Activated T-cell treated with anti-CD3 and anti-CD28 coated beads for 48 hours (primary cell): ENCODE data around the gene COIL.

Experiments used
- DNase-seq: peaks from one replicate; pipeline ENCODE4 v3.0.0-alpha.2; 2020; ENCODE audit warnings: low read depth

Gene COIL

DNA sequence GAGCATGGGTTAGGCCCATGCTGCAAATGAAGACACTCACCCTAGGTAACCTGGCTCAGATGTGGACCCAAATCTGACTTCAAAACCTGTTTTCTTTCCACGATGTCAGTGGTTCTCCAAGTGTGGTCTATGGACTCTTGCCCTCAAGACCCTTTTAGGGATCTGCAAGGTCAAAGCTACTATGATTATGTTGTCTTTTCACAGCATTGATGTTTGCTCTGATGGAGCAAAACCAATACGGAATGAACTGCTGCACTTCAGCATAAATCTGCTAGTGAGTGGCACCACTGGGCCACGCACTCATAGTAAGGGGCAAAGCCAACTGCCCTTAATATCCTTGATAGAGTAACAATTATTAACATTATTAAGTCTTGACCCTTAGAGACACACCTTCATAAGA lies 25.4 kb downstream of the COIL start:
- DNase-seq, result no peak

DNA sequence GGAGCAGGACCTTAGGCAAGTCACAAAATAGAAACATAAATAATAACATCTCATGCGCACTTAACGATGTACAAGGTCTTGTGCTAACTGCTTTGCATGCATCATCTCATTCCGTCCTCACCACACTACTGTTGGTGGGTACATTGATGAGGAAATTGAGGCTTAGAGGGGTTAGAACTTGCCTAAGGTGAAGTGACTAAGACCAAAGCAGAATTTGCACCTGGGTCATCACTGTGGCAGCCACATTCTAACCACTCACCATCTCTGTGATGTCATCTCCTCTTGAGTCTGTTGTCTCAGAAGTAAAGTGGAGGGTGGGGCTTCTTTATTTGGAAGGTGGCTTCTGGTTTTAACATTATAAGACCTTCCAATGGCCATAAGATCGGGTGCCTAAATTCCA lies 26.6 kb downstream of the COIL start:
- no peak for DNase-seq

DNA sequence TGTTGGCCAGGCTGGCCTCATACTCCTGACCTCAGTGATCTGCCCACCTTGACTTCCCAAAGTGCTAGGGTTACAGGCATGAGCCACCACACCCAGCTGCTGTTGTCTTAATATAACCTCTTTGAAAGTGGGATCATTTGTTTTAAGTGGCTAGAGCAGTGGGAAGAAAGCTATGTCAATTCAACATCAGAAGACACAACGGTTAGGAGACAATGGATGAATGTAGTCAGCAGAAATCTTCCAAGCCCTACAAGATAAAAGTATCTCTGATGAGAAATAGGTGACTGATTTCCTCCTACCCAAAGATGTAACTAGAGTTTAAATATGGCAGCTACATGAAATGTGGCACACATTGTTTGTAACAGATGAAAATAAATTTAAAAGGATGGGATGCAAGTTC lies 27.0 kb downstream of the COIL start:
- no peak for DNase-seq

DNA sequence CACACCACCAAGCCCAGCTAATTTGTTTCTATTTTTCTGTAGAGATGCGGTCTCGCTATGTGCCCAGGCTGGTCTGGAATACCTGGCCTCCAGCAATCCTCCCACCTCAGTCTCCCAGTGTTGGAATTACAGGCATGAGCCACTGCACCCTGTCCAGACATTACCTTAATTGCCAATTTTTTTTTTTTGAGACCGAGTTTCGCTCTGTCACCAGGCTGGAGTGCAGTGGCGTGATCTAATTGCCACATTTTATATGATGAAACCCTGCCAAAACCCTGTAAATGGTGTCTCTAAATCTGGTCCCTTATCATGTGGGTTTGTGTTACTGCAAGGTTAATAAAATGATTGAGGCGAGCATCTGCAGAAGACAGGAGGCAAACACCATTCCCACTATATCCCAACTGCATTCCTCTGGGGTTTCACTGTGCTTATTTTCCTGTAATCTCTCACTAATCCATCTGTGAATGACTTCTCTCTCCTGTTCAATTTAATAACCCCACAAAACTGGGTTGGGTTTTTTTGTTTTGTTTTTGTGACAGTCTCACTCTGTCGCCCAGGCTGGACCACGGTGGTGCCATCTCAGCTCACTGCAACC lies 27.6 kb downstream of the COIL start:
- DNase-seq, result no peak

DNA sequence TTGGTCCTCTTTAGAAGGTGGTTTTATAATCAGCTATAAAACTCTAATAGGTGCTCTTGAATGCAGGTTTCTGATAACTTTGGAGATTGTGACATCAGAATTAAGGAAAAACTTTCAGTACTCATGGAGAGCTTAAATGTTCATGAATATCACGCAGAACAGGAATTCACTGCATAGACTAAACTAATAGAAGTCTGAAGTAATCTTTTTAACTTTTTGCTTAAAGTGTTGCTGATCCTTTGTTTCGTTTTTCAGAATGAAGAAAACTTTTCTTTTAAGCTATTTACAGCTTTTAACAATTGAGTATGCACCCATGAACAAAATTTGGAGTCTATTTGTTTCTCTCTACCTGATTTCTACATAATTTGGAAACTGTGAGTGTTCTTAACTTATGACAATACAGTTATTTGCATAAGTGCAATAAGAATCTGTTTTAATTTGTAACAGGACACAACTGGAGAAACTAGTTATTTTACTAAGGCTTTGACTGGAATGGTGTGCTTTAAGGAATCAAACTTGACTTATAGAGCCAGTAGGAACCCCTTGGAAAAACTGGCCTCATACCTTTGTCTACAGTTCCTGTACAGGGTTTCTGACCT lies 30.0 kb downstream of the COIL start:
- DNase-seq, result no peak

DNA sequence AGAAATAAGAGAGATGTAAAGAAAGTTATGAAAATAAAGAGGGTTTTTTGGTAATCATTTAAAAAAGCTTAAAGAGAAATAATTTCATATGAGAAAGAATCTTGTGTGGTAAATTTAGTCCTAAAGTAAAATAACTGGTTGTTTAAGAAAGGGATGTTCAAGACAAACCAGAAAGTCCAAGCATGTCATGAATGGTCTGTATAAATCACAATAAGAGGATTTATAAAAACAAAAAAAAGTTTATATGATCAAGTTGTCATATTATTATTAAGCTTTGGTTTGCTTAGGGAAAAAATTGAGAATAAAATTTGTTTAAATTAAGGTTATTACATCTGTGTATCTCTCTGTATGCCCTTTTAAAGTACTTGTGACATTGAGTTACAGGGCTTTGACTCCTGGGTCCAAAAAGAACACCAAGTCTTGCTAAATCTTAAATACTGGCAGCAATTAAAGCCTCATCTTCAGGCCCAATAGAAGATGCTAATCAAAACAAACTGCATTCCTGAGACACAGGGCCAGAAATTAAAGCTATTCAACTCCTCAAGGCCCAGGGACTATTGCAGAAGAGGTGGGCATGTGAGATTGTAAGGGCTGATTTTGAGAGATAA lies 31.4 kb downstream of the COIL start:
- no peak for DNase-seq

DNA sequence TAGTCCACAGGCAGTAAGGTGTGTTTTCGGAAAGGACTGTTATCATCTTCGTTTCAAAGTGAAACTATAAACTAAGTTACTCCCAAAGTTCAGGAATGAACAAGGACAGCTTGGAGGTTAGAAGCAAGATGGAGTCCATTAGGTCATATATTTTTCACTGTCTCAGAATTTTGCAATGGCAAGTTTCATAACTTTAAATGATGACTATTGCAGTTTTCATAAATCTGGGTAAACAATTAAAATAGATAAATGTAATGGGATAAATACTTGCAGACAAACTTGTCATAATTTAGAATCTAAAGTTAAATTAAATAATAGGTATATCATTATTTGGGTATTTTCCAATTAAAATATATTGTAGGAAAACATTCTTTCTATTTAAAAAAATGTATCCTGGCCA lies 32.3 kb downstream of the COIL start:
- no peak for DNase-seq

DNA sequence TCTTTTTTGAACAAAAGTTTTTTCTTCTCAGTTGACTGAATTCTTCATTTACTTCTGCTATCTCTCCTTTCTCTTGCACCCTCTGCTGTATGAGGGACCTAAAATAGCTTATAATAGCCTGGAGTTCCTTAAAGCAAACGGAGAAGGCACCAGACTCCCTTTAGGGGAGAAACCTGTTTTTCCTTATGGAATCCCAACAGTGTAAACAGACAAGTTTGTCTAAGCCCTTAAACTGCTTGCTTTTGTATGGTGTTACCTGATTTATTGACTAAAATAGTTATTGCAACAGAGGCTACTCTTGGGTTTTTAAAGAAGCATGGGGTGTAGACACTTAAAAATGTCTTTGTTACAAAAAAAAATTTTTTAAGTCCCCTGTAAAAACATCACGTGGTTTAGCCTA lies 34.1 kb downstream of the COIL start:
- no peak for DNase-seq

DNA sequence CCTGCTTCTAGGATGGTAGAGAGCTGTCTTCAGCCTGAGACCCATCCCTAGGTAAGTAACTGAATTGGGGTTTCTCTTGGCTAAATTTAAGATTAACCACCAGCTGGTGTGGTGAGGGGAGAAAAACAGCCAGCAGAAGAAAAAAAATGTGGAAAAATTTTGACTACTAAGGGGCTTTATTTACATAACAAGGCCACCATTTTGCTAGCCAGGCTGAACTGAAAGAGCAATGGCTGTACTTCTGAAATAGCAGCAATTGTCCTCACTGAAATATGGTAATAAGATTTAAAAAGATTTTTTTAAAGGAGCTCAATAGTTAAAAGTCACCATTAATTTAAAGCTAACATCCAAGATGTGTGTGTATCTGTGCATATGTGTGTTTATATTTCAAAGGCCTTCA lies 34.6 kb downstream of the COIL start:
- DNase-seq, result no peak

DNA sequence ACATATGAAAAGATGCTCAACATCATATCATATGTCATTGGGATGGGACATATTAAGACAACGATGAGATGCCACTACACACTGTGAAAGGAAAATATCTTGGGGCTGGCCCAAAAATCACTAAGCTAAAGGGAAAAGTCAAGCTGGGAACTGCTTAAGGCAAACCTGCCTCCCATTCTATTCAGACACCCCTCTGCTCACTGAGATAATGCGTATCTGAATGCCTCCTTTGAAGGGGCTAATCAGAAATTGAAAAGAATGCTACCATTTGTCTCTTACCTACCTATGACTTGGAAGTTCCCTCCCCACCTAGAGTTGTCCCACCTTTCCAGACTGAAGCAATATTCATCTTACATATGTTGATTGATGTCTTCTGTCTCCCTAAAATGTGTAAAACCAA lies 35.8 kb downstream of the COIL start:
- no peak for DNase-seq

DNA sequence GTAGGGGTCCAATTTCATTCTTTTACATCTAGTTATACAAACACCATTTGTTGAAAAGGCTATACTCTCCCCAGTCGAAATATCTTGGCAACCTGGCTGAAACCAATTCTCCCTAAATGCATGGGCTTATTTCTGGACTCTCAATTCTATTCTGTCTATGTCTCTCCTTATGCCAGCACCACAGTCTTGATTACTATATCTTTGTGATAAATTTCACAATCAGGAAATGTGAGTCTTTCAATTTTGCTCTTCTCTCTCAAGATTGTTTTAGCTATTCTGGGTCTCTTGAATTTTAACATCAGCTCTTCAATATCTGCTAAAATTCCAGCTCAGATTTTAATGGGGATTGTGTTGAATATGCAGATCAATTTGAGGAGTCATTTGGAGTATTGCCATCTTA lies 41.1 kb downstream of the COIL start:
- DNase-seq, result no peak

DNA sequence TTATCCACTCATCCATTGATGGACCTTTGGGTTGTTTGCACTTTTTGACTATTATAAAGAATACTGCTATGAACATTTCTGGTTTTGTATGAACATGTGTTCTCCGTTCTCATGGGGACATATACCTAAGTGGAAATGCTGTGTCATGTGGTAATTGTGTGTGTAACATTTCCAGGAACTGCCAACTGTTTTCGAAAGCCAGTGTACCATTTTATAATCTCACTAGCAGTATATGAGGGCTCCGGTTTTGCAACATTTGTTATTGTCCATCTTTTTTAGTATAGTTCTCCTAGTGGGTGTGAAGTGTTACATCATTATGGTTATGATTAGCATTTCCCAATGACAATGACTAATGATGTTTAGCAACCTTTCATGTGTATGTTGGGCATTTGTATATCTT lies 41.9 kb downstream of the COIL start:
- no peak for DNase-seq

DNA sequence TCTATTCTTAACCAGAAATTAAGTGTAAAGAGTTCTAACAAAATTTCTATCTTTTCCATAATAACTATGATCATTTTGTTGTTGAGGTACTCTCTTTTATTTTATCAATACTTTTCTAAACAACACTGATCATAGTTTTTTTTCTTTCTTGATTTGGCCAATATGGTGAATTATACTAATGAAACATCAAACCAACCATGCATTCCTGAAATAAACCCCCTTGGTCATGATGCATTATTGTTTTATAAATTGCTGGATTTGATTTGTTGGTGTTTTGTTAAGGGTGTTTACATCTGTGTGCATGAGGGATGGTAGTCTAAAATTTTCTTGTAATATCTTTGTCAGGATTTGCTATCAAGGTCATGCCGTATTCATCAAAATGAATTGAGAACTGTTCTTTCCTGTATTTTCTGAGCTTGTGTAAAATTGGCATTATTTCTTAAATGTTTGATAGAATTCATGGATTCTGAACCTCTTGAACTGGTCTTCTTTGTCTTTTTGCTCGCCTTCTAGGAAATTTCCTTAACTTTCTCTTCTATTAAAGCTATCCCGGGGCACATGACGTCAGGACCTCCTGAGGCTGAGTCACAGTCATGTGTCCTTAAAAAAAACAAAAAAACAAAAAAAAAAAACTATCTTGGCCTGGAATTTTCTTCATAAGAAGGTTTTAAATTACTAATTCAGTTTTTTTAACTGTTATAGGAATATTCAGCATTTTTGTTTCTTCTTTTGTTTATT lies 43.1 kb downstream of the COIL start:
- DNase-seq, result no peak

DNA sequence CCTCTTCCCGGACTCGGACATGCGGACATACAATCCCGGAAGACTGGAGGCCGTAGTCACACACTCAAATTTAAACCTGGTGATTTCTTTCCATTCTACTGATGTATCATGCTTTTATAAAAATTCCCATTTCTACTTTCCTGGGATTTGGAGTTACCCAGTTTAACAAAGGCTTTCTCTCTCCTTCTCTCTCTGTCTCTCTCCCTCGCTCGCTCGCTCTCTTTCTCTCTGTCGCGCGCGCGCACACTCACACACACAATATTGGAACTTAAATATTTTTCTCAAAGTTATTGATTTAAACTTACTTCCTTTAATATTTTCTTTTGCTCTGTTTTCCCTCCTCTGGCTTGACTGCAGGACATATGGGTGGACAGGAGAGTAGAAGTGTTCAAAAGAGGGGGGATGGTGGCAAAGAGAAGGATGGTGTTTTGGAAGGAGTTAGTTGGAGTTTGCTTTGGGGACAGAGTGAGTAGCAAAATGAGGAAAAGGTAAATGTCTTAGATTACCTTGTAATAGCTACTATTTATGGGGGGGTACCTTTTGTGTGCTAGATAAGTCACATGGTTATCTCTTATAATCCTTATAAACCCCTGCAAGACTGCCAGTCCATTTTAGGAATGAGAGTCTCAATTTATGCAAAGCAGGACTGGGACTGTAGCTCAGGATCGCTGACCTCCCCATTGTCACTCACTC lies 46.1 kb downstream of the COIL start:
- no peak for DNase-seq

DNA sequence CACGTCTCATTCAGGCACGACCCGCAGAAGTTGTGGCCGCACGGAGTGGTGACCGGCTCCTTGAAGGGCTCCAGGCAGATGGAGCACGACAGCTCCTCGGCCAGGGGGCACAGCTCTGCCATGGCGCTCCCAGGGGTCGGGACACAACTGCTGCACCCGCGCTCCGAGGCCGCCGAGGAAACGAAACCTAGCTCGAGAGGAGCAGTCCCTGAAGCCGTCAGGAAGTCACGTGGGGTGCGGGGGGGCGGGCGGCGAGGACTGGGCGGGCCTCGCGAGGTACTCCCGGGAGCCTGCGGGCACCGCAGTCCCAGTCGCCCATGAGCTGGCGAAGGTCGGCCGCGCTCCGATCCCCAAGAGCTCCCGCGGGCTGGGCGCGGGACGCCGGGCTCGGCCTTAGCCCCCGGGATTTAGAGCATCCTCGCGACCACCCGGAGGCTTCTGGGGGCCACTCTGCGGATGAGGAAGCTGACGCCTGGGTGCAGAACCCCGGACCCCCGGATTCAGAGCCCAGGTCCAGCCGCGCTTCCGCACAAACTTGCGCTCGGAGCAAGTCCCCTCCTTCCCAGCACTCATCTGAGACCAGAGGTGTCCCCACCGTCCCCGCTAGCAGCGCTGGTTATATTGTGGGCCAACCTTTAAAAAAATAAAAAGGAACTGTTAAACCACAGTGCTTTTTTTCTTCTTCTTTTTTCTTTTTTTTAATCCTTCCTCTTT lies 46.8 kb downstream of the COIL start, which contains the start of gene TRIM25:
Gene TRIM25, minus strand, starts transcription at position 183 of the 714 bp plus-strand sequence. Its CDS starts 61 bp downstream, at position 122.
- peak; percentile 86 for DNase-seq

DNA sequence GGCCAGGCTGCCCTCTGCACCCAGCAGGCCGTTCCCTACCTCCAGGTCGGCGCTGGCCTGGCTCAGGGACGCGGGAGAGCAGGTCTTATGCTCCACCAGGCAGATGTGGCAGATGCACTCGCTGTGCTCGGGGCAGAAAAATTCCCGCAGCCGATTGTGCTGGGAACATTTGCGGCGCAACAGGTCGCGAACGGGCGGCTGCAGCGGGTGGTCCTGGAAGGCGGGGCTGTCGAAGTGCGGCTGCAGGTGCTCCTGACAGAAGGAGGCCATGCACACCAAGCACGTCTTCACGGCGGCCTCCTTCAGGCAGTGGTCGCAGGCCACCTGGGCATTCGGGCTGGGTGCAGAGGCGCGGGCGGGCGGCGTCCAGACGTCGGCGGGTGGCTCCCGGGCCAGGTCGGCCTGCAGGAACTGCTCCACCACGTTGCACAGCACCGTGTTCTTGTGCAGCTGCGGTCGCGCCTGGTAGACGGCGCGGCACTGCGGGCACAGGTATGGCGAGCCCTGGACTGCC lies 47.4 kb downstream of the COIL start:
- peak; percentile 17 for DNase-seq

DNA sequence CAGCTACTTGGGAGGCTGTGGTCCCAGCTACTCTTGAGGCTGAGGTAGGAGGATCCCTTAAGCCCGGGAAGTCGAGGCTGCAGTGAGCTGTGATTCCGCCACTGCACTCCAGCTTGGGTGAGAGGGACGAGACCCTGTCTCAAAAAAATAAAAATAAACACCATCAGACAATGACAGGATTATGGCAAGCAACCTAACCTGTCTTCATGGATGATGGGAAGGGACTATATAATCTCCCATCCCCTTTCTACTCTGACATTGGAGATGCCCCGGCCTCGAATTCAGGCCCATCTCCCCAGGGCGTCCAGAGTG lies 47.9 kb downstream of the COIL start:
- DNase-seq, result no peak

DNA sequence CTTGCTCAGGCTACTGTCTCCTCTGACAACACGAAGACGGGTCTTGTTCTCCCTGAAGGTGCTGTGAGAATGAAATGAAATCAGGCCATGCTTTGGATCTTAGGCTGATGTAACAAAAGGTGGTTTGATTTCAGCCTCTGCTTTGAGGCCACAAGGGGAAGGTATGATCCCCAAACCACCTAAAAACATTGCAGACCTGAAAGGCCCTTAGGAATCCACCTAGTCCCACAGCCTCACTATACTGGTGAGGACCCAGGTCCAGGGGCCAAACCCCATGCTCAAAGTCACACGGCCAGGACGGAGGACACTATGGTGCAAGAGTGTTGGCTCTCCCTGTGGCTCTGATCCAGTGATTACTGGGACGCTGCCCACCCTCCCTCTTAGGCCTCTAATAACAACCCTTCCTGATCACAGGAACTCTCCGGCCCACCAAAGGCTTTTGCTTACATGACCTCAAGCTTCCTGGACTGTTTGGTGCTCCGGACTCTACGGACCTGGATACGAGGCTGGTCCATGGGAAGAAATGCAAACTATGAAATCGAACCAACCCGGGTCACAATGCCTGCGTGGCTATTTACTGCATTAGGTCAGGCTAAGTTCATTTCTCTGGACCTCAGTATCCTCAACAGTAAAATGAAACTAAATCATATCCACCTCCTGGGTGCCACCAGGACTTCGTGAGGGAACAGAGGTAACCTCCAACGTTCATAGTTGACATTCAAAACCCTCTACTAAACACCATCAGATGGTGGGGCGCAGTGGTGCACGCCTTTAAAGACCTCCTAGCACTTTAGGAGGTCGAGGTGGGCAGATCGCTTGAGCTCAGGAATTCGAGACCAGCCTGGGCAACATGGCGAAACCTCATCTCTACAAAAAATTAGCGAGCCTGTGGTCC lies 48.5 kb downstream of the COIL start:
- DNase-seq, result no peak

DNA sequence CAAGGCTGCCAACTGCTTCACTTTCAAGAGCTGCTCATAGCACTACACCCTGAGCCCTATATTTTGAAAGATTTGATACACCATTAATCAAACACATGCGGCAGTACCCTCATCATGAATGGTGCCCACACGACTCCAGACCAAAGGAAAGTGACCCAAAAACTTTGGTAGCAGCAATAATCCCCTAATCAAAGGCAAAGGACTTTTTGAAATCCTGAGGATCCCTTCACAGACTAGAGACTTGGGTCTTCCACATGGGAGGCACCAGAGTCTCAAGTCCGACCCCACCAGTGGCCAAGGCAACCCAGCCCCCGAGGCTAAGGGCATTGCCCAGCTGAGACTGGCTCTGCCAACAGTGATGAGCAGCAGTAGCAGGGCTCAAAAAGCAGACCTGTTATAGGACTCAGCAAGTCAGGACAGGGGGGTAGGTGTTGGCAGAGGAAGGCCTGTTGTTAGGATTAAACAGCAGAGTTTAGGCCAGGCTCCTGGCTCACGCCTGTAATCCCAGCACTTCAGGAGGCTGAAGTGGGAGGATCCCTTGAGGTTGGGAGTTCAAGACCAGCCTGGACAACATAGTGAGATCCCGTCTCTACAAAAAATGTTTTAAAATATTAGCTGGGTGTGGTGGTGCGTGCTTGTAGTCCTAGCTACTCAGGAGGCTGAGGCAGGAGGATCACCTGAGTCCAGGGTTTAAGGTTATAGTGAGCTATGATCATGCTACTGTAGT lies 50.2 kb downstream of the COIL start:
- no peak for DNase-seq
